HEK293T (cell line): Measurements from ENCODE around the gene HERC2.

ENCODE experiments used
- CTCF ChIA-PET: fragments of 350-600 bp; formaldehyde crosslinking; extraction: SDS; loops from one replicate; lab custom pipeline; 2021; ENCODE audit warnings: antibody characterized with exemption, inconsistent platforms; lab: Yijun Ruan, JAX
- POLR2A ChIA-PET: fragments of 350-600 bp; formaldehyde crosslinking; extraction: SDS; loops from one replicate; lab custom pipeline; 2020; ENCODE audit warnings: antibody characterized with exemption, inconsistent platforms; lab: Yijun Ruan, JAX
- DNase-seq: peaks from one replicate; pipeline ENCODE4 v3.0.0; 2012; ENCODE audit warnings: mixed read lengths; ENCODE audit errors: extremely low spot score
- ARNT ChIP-seq: fragments of 450-650 bp; IDR thresholded peaks from 2 replicates; pipeline ENCODE4 v1.6.1; 2017; ENCODE audit warnings: mild to moderate bottlenecking
- BHLHE40 ChIP-seq: fragments of 450-650 bp; IDR thresholded peaks from 2 replicates; pipeline ENCODE4 v1.6.1; 2016; ENCODE audit warnings: mild to moderate bottlenecking, moderate library complexity, borderline replicate concordance
- CTBP1 ChIP-seq: fragments of 450-650 bp; IDR thresholded peaks from 2 replicates; pipeline ENCODE4 v1.6.1; 2016; ENCODE audit warnings: borderline replicate concordance
- ELF4 ChIP-seq: fragments of 450-650 bp; IDR thresholded peaks from 2 replicates; pipeline ENCODE4 v1.6.1; 2017; ENCODE audit warnings: antibody characterized with exemption
- FOXA1 ChIP-seq: fragments of 450-650 bp; IDR thresholded peaks from 2 replicates; pipeline ENCODE4 v1.6.1; 2016; ENCODE audit warnings: mild to moderate bottlenecking
- FOXK2 ChIP-seq: fragments of 450-650 bp; IDR thresholded peaks from 2 replicates; pipeline ENCODE4 v1.6.1; 2016; ENCODE audit warnings: mild to moderate bottlenecking
- FOXM1 ChIP-seq: fragments of 450-650 bp; IDR thresholded peaks from 2 replicates; pipeline ENCODE4 v1.6.1; 2017; ENCODE audit warnings: mild to moderate bottlenecking, borderline replicate concordance
- HDGF ChIP-seq: fragments of 450-650 bp; IDR thresholded peaks from 2 replicates; pipeline ENCODE4 v1.6.1; 2017; ENCODE audit warnings: antibody characterized with exemption, borderline replicate concordance
- L3MBTL2 ChIP-seq: fragments of 450-650 bp; conservative IDR thresholded peaks from 2 replicates; pipeline ENCODE4 v1.6.1; 2016; ENCODE audit warnings: mild to moderate bottlenecking
- LEF1 ChIP-seq: fragments of 450-650 bp; IDR thresholded peaks from 2 replicates; pipeline ENCODE4 v1.6.1; 2017; ENCODE audit warnings: mild to moderate bottlenecking, borderline replicate concordance
- NFRKB ChIP-seq: fragments of 450-650 bp; IDR thresholded peaks from 2 replicates; pipeline ENCODE4 v1.6.1; 2016; ENCODE audit warnings: mild to moderate bottlenecking, moderate library complexity
- PKNOX1 ChIP-seq: fragments of 450-650 bp; IDR thresholded peaks from 2 replicates; pipeline ENCODE4 v1.6.1; 2016
- SP1 ChIP-seq: fragments of 450-650 bp; IDR thresholded peaks from 2 replicates; pipeline ENCODE4 v1.6.1; 2017
- SUZ12 ChIP-seq: fragments of 450-650 bp; IDR thresholded peaks from 2 replicates; pipeline ENCODE4 v1.6.1; 2016; ENCODE audit warnings: mild to moderate bottlenecking
- TARDBP ChIP-seq: fragments of 450-650 bp; IDR thresholded peaks from 2 replicates; pipeline ENCODE4 v1.6.1; 2016
- ZNF384 ChIP-seq: fragments of 450-650 bp; IDR thresholded peaks from 2 replicates; pipeline ENCODE4 v1.6.1; 2016

The HERC2 gene

GRCh38 chr15:28116521-28117431 is 205.2 kb downstream of the HERC2 start:
- TF ChIP-seq BHLHE40 (no peak), FOXA1 (no peak), CTBP1 (no peak), SUZ12 (no peak), ZNF384 (no peak), HDGF (no peak), FOXM1 (no peak)
- ChIA-PET POLR2A (interaction anchor here (1.0 kb wide), 1 partner anchor 18 kb away, joined by 3 read pairs; the partner anchor contains the start of gene OCA2), CTCF (no interaction called here)
- DNase-seq: no peak

DNA sequence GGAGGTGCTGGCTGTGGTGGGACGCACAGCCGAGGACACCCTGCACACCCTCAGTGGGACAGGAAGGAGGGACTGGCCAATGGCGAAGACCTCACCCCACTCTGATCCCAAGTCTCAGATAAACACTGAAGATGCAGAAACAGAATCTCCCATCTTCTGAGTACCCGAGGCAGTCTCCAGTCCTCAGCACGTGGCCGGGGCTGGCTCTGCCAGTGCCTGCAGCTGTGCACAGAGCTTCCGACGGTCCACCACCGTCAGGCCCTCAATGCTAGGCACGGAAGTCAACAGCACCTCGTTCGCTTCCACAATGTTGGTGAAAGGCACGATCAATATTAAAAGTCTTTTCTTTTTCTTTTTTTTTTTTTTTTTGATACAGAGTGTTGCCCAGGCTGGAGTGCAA is 206.1 kb downstream of the HERC2 start:
- no peak for DNase-seq
- ChIA-PET CTCF (no interaction called here), POLR2A (interaction anchor here (1.0 kb wide), 1 partner anchor 17 kb away, joined by 3 read pairs; the partner anchor contains the start of gene OCA2)
- TF ChIP-seq FOXA1 (no peak), L3MBTL2 (no peak), BHLHE40 (no peak), NFRKB (no peak), SUZ12 (no peak), LEF1 (no peak), FOXK2 (no peak), PKNOX1 (no peak), TARDBP (no peak), ELF4 (no peak), CTBP1 (no peak), ZNF384 (no peak), HDGF (no peak), SP1 (no peak), FOXM1 (no peak), ARNT (no peak)

GRCh38 chr15:28114721-28115622 is 207.0 kb downstream of the HERC2 start:
- ChIA-PET CTCF (no interaction called here), POLR2A (no interaction called here)
- no peak for TF ChIP-seq ELF4
- no peak for TF ChIP-seq L3MBTL2
- no peak for TF ChIP-seq SUZ12
- no peak for TF ChIP-seq ZNF384
- no peak for TF ChIP-seq SP1
- no peak for TF ChIP-seq ARNT
- DNase-seq: no peak

GRCh38 chr15:28114114-28114455 is 207.9 kb downstream of the HERC2 start:
- DNase-seq: no peak
- ChIA-PET CTCF (no interaction called here), POLR2A (no interaction called here)

DNA sequence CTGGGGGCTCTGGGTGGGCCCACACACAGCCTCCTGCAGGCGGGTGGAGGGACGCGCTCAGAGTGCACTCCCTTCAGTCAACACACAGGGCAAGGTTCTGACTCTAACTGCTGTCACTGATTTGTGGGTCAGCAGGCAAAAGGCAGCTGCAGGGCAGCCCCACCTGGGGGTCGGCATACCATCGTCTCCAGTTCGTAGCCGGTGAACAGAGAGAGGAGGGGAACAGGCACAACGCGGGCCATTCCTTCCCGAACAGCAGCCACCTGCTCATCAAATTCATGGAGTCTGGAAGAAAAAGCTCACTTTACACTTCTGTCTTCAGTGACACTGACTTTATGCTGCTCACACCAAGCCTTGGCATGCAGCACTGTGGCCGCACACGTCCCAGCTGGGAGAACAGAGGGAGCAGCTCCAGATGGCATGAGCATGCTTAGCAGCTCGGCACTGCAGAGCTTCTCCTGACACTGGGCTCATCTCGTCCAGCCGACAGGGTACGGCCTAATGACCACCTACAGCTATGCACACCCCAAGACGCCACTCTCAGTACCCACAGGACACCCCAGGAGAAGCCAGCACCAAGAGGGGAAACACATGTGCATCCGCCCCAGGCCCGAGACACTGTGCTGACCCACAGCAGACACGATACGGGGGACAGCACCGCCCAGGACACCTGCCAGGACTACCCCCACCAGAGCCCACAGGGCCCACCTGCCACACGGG is 208.4 kb downstream of the HERC2 start:
- DNase-seq: no peak
- ChIA-PET POLR2A (no interaction called here), CTCF (no interaction called here)
- TF ChIP-seq BHLHE40 (no peak), FOXK2 (no peak), ELF4 (no peak), PKNOX1 (no peak), SP1 (no peak), L3MBTL2 (no peak), NFRKB (no peak), ARNT (no peak), CTBP1 (no peak), SUZ12 (no peak), ZNF384 (no peak), FOXA1 (no peak), LEF1 (no peak), TARDBP (no peak)

More at GRCh38 chr15:28114114-28114455, 207.9 kb downstream of the HERC2 start:
- no peak for TF ChIP-seq LEF1
- TF ChIP-seq FOXM1: no peak
- no peak for TF ChIP-seq NFRKB
- TF ChIP-seq TARDBP: no peak
- no peak for TF ChIP-seq HDGF
- no peak for TF ChIP-seq ELF4
- TF ChIP-seq ZNF384: no peak
- no peak for TF ChIP-seq L3MBTL2
- TF ChIP-seq FOXA1: no peak
- TF ChIP-seq SUZ12: no peak
- no peak for TF ChIP-seq SP1
- TF ChIP-seq ARNT: no peak
- no peak for TF ChIP-seq CTBP1
- TF ChIP-seq BHLHE40: no peak

DNA sequence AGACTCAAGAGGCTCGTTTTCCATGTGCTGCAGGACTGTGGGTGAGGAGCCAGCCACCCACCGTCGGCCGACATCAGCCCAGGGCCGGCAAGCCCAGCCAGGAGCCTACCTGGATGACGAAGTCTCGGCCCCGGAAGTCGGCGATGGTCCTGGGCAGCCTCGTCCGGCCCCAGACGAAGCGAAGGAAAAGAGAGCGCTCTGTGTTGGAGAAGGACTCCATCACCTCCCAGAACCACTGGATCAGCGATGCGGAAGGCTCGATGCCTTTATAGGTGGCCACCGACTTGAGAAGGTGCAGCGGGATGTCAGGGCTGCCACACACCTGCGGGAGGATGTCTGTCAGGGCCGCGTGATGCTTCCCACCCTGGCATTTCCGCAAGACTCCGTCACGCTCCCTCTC is 209.0 kb downstream of the HERC2 start:
- DNase-seq: no peak
- no peak for TF ChIP-seq PKNOX1
- ChIA-PET POLR2A (no interaction called here), CTCF (no interaction called here)
